GM12892 (cell line): Measurements from ENCODE around the gene TIMM23.
"Not testable (repeated sequence)": the region's sequence is repeated elsewhere in the genome, so short reads cannot be mapped to it uniquely, and the experiment has no call there.

Experiments used
- DNase-seq: peaks from one replicate; pipeline ENCODE4 v3.0.0; 2011; ENCODE audit not compliant: insufficient read length
- FAIRE-seq: peaks from 2 replicates; lab custom pipeline; 2011; peaks lifted over from hg19 to GRCh38; lab: Jason Lieb, UNC
- POLR2A ChIP-seq: IDR thresholded peaks from 2 replicates; pipeline ENCODE4 v1.6.1; 2011; ENCODE audit warnings: low read depth, low read length, control low read depth
- POLR2AphosphoS5 ChIP-seq: IDR thresholded peaks from 2 replicates; pipeline ENCODE4 v1.6.1; 2011; ENCODE audit warnings: low read depth, low read length, control low read depth
- TAF1 ChIP-seq: IDR thresholded peaks from 2 replicates; pipeline ENCODE4 v1.6.1; 2011; ENCODE audit warnings: low read depth, mild to moderate bottlenecking, control low read depth, low read length, borderline replicate concordance

TIMM23 gene

GRCh38 chr10:45983538-45984186 lies 11.4 kb downstream of the TIMM23 start:
- not testable (repeated sequence) for FAIRE-seq

GRCh38 chr10:45984473-45984872 lies 12.2 kb downstream of the TIMM23 start:
- FAIRE-seq, DNase-seq: not testable (repeated sequence)

More at GRCh38 chr10:45983538-45984186, 11.4 kb downstream of the TIMM23 start:
- DNase-seq: not testable (repeated sequence)

- not testable (repeated sequence) for FAIRE-seq, DNase-seq
Measured at GRCh38 chr10:45985590-45985989, 13.3 kb downstream of the TIMM23 start.

DNA sequence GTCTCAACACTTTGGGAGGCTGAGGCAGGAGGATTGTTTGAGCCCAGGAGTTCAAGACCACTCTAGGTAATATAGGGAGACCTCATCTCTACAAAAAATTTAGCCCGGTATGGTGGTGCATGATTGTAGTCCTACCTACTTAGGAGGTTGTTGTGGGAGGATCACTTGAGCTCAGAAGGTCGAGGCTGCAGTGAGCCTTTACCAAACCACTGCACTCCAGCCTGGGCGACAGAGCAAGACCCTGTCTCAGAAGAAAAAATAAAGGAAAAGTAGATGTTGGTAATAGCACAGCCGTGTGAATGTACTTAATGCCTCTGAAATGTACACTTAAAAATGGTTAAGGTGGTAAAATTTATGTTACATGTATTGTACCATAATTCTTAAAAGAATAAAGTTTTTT lies 25.3 kb downstream of the TIMM23 start:
- no peak for FAIRE-seq
- TF ChIP-seq TAF1: no peak
- DNase-seq: no peak

GRCh38 chr10:45997994-45998763 lies 25.9 kb downstream of the TIMM23 start:
- DNase-seq (no peak), FAIRE-seq (no peak)
- TF ChIP-seq POLR2AphosphoS5 (no peak), POLR2A (no peak), TAF1 (no peak)

DNA sequence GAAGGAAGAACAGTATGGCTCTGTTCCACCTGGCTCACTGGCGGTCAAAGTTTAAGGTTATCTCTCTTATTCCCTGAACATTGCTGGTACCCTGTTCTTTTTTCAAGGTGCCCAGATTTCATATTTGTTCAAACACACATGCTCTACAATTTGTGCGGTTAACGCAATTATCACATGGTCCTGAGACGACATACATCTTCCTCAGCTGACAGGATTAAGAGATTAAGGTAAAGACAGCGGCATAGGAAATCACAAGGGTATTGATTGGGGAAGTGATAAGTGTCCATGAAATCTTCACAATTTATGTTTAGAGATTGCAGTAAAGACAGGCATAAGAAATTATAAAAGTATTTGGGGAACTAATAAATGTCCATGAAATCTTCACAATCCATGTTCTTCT lies 27.7 kb downstream of the TIMM23 start:
- FAIRE-seq, DNase-seq: not testable (repeated sequence)

GRCh38 chr10:46000538-46000937 lies 28.2 kb downstream of the TIMM23 start:
- DNase-seq: no peak
- TF ChIP-seq POLR2AphosphoS5 (no peak), POLR2A (no peak), TAF1 (no peak)
- FAIRE-seq: no peak

DNA sequence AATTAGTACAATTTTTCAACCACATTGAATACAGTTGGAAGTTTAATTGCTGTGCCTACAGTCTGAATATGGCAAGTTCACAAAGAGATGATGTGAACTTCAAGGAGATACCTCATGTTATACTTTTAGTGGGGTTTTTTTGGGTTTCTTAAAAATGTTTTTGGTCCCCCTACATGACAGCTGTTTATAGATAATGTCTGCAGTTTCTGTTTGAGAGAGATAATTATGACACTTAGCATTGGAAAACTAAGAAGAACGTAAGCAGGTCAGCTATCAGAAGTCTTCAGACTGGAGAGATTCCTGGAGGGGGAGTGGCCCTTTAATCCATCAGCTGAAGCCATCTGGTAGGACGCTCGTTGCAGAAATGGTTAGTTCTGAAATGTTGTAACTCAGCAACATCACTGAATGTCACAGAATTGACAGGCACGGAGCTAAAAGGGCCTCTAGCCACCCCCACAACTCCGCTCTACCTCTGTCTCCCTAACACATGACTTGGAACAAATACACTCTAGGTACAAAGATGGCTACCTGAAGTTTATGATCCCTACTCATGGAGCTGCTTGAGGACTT lies 29.0 kb downstream of the TIMM23 start:
- no peak for DNase-seq
- no peak for TF ChIP-seq POLR2A
- no peak for TF ChIP-seq POLR2AphosphoS5
- no peak for TF ChIP-seq TAF1
- no peak for FAIRE-seq

DNA sequence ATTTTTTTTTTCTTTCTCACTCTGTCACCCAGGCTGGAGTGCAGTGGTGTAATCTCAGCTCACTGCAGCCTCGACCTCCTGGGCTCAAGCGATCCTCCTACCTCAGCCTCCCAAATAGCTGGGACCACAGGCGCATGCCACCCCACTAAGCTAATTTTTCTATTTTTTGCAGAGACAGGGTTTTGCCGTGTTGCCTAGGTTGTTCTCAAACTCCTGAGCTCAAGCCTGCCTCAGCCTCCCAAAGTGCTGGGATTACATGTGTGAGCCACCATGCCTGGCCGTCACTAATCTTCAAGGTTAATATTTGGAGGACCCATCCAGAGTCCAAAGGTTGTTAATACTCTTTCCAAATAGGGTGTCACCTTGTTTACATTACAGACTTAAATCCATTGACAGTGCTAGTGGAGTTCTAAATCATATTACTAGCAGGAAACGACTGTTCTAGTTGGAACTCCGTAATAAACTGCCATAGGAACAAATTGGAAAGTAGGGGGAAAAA lies 29.9 kb downstream of the TIMM23 start:
- DNase-seq, FAIRE-seq: not testable (repeated sequence)

DNA sequence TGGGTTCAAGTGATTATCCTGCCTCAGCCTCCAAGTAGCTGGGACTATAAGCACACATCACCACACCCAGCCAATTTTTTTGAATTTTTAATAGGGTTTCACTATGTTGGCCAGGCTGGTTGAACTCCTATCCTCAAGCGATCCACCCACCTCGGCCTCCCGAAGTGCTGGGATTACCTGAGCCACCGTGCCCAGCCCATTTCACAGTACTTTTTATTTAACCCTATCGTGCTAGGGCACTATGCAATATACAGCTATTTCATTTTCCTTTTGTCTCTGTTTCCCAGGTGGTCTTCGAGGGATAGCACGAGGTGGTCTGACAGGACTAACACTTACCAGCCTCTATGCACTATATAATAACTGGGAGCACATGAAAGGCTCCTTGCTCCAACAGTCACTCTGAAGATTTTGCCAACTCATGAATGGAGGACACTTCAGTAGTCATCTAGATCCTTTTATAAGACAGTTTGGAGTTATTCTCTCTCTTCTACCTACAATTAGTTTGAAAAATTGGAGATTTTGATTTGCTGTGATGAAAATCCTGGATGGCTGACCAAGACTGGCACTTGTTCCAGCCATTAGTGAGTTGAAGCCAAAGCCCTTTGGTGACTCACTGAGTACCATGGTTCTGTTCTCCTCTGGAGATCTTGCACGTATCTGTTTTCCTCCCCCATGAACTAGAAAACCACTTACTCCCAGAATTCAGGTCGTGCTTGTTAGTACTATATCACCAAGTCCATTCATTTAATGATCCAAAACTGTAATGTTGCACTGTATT lies 30.8 kb downstream of the TIMM23 start:
- DNase-seq: no peak
- FAIRE-seq: no peak
- TF ChIP-seq POLR2AphosphoS5 (no peak), POLR2A (no peak)

- no peak for FAIRE-seq
- DNase-seq: no peak
- no peak for TF ChIP-seq TAF1
- no peak for TF ChIP-seq POLR2AphosphoS5
- no peak for TF ChIP-seq POLR2A
Measured at GRCh38 chr10:46004963-46005362, 32.7 kb downstream of the TIMM23 start.

- TF ChIP-seq POLR2AphosphoS5: no peak
- no peak for TF ChIP-seq TAF1
- no peak for TF ChIP-seq POLR2A
- FAIRE-seq (no peak), DNase-seq (no peak)
Measured at GRCh38 chr10:46005383-46005782, 33.1 kb downstream of the TIMM23 start.
